OCI-LY1 (cell line): ENCODE results near the gene LYRM2.

Experiments
- H2AFZ ChIP-seq: fragments of 200-600 bp; sonication (generic), shearing (Covaris generic); 2 replicates; pipeline ENCODE4 v1.6.0; 2014; ENCODE audit warnings: antibody characterized with exemption, mild to moderate bottlenecking, low read length
- H3F3A ChIP-seq: fragments of 200-600 bp; sonication (generic), shearing (Covaris generic); 2 replicates; pipeline ENCODE4 v1.6.0; 2014; ENCODE audit warnings: mild to moderate bottlenecking, antibody characterized with exemption, low read length, moderate library complexity; ENCODE audit not compliant: insufficient read depth
- H3K27ac ChIP-seq: fragments of 200-600 bp; sonication (generic); 2 replicates; pipeline ENCODE4 v1.5.1; 2014; ENCODE audit warnings: low read length, mixed run types, mild to moderate bottlenecking, low read depth; ENCODE audit not compliant: poor library complexity, severe bottlenecking
- H3K27me3 ChIP-seq: fragments of 200-600 bp; sonication (generic); 2 replicates; pipeline ENCODE4 v1.6.0; 2014; ENCODE audit warnings: antibody characterized with exemption, mild to moderate bottlenecking, low read length, moderate library complexity; ENCODE audit not compliant: insufficient read depth
- H3K36me3 ChIP-seq: fragments of 200-600 bp; sonication (generic); 2 replicates; pipeline ENCODE4 v1.6.1; 2014; ENCODE audit warnings: mild to moderate bottlenecking, antibody characterized with exemption, low read length, moderate library complexity, mixed read lengths; ENCODE audit not compliant: insufficient read depth
- H3K4me1 ChIP-seq: fragments of 200-600 bp; sonication (generic); 2 replicates; pipeline ENCODE4 v1.5.1; 2014; ENCODE audit warnings: mild to moderate bottlenecking, low read length, moderate library complexity; ENCODE audit not compliant: insufficient read depth, severe bottlenecking
- H3K4me2 ChIP-seq: fragments of 200-600 bp; sonication (generic), shearing (Covaris generic); 2 replicates; pipeline ENCODE4 v1.6.1; 2014; ENCODE audit warnings: low read length
- H3K4me3 ChIP-seq: fragments of 200-600 bp; sonication (generic); 2 replicates; pipeline ENCODE4 v1.5.1; 2014; ENCODE audit warnings: low read length, low read depth, mild to moderate bottlenecking, mixed read lengths; ENCODE audit not compliant: poor library complexity, severe bottlenecking
- H3K79me2 ChIP-seq: fragments of 200-600 bp; shearing (Covaris generic); 2 replicates; pipeline ENCODE4 v1.6.1; 2016; ENCODE audit warnings: mixed run types, low read length, mixed read lengths; ENCODE audit not compliant: insufficient read depth
- H3K9ac ChIP-seq: fragments of 200-600 bp; sonication (generic), shearing (Covaris generic); 2 replicates; pipeline ENCODE4 v1.6.1; 2014; ENCODE audit warnings: mild to moderate bottlenecking, low read length, mixed read lengths
- H3K9me2 ChIP-seq: fragments of 200-600 bp; sonication (generic), shearing (Covaris generic); 2 replicates; pipeline ENCODE4 v1.6.1; 2014; ENCODE audit warnings: low read depth, mild to moderate bottlenecking, low read length, mixed read lengths
- H3K9me3 ChIP-seq: fragments of 200-600 bp; shearing (Covaris generic); 2 replicates; pipeline ENCODE4 v1.6.1; 2014; ENCODE audit warnings: low read length, mixed read lengths
- H4K20me1 ChIP-seq: fragments of 200-600 bp; sonication (generic), shearing (Covaris generic); 2 replicates; pipeline ENCODE4 v1.6.0; 2016; ENCODE audit warnings: mild to moderate bottlenecking, low read length; ENCODE audit not compliant: insufficient read depth
- EZH2 ChIP-seq: fragments of 200-600 bp; sonication (generic), shearing (Covaris generic); IDR thresholded peaks from 2 replicates; pipeline ENCODE4 v1.8.0; 2017; ENCODE audit warnings: borderline replicate concordance, mixed run types, mild to moderate bottlenecking, antibody characterized with exemption, low read length, moderate library complexity, mixed read lengths
- TF ChIP-seq, protein P1 (sequence below): fragments of 200-600 bp; sonication (generic), shearing (Covaris generic); IDR thresholded peaks from 2 replicates; pipeline ENCODE4 v1.5.1; 2017; ENCODE audit warnings: mild to moderate bottlenecking, antibody characterized with exemption, low read length, moderate library complexity, mixed read lengths

LYRM2 gene

DNA sequence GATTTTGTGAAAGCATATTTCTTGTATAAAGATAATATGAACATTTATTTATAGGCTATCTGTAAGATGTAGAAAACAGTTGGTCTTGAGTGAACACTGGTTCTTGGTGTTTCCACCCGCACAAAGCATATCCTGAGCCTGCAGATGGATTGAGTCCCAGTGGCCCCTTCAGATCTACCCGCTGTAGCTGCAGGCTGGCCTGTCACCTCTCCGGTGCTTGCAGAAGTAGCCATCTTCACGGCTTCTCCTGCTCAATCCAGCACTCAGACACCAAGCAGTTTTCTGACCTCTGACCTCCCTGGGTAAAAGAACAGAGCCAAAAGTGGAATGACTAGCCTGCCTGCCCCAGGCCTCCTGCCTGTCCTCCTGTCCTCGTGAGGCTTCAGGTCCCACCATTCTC, 22.7 kb downstream of the LYRM2 start:
- H2AFZ ChIP-seq: no peak overlapping the region

DNA sequence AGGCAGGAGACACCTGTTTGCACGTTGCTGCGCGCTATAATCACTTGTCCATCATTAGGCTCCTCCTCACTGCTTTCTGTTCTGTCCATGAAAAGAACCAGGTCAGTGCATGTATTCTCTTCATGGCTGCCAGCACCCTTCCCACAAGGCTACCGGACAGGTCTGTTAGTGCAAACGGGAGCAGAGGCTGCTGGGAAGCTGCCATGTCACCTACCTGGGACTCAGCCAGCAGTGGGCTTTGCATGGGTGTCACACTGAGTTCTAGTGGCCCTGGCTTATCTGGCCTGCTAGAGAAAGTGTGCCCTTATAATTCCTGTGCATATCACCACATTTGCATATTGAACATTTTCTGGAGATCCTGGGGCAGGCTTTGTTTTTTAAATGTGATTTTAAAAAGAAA, 24.8 kb downstream of the LYRM2 start:
- Histone ChIP-seq H3K79me2 (no peaks in the 10 kb centered on the region), H3K4me2 (no peak overlapping the region), H3K4me1 (no peaks in the 10 kb centered on the region), H2AFZ (no peak overlapping the region), H3K27ac (no peak overlapping the region), H3K9ac (no peak overlapping the region), H3K4me3 (no peak overlapping the region), H3F3A (no peaks in the 10 kb centered on the region), H3K36me3 (no peaks in the 10 kb centered on the region; the same call in 1 of the 2 replicates), H3K9me3 (no peaks in the 10 kb centered on the region), H3K27me3 (no peaks in the 10 kb centered on the region), H3K9me2 (no peaks in the 10 kb centered on the region), H4K20me1 (no peaks in the 10 kb centered on the region)
- TF ChIP-seq, protein P1, sequence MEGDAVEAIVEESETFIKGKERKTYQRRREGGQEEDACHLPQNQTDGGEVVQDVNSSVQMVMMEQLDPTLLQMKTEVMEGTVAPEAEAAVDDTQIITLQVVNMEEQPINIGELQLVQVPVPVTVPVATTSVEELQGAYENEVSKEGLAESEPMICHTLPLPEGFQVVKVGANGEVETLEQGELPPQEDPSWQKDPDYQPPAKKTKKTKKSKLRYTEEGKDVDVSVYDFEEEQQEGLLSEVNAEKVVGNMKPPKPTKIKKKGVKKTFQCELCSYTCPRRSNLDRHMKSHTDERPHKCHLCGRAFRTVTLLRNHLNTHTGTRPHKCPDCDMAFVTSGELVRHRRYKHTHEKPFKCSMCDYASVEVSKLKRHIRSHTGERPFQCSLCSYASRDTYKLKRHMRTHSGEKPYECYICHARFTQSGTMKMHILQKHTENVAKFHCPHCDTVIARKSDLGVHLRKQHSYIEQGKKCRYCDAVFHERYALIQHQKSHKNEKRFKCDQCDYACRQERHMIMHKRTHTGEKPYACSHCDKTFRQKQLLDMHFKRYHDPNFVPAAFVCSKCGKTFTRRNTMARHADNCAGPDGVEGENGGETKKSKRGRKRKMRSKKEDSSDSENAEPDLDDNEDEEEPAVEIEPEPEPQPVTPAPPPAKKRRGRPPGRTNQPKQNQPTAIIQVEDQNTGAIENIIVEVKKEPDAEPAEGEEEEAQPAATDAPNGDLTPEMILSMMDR: no peak
- TF ChIP-seq EZH2: no peak

More for the DNA sequence above, 22.7 kb downstream of the LYRM2 start:
- Histone ChIP-seq H3K27me3 (no peaks in the 10 kb centered on the region), H3K4me2 (no peak overlapping the region), H3K9me2 (no peaks in the 10 kb centered on the region), H4K20me1 (no peaks in the 10 kb centered on the region), H3F3A (no peaks in the 10 kb centered on the region), H3K9me3 (no peaks in the 10 kb centered on the region), H3K4me1 (no peaks in the 10 kb centered on the region), H3K36me3 (no peaks in the 10 kb centered on the region; the same call in 1 of the 2 replicates), H3K9ac (no peak overlapping the region), H3K4me3 (no peak overlapping the region), H3K79me2 (no peaks in the 10 kb centered on the region), H3K27ac (no peak overlapping the region)
- no peak for TF ChIP-seq EZH2
- TF ChIP-seq, protein P1: no peak

DNA sequence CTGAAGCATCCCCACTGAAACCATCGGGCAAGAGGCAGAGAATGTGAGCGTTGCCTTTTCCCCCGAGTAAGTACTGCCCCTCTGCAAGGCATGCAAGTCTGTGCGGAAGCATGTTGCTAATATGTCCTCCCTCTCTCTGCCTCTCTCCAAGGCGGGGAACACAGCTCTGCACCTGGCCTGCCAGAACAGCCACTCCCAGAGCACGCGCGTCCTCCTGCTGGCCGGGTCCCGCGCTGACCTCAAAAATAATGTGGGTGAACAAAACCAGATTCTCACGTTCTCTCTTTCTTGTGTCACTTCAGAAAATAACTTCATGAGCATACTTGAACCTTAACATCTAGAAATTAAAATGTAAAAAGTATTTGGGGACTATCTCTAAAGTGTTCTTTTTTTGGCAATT, 26.4 kb downstream of the LYRM2 start:
- no peak overlapping the region for H3K4me3 ChIP-seq
- H3K9me2 ChIP-seq: no peaks in the 10 kb centered on the region
- no peaks in the 10 kb centered on the region for H3K79me2 ChIP-seq
- no peaks in the 10 kb centered on the region for H3K27me3 ChIP-seq
- H3K9ac ChIP-seq: no peak overlapping the region
- TF ChIP-seq, protein P1: no peak
- no peak for TF ChIP-seq EZH2
- no peaks in the 10 kb centered on the region for H3K9me3 ChIP-seq
- no peaks in the 10 kb centered on the region for H4K20me1 ChIP-seq
- no peaks in the 10 kb centered on the region for H3K36me3 ChIP-seq
- no peaks in the 10 kb centered on the region for H3F3A ChIP-seq
- no peak overlapping the region for H2AFZ ChIP-seq
- H3K4me2 ChIP-seq: no peak overlapping the region
- H3K4me1 ChIP-seq: no peaks in the 10 kb centered on the region
- H3K27ac ChIP-seq: no peak overlapping the region
